HepG2 (cell line): Measurements from ENCODE around the gene TAS2R4. TPM values are rescaled to one million over a fixed set of nuclear protein-coding genes. Genes with fewer than 3 reads are reported as not detected.

ENCODE experiments used
- ASH2L ChIP-seq: fragments of 300-600, 200-600 bp; sonication (generic); IDR thresholded peaks from 2 replicates; pipeline ENCODE4 v1.7.0; 2017; ENCODE audit warnings: low read depth, mild to moderate bottlenecking, moderate library complexity, mixed read lengths, low read length; ENCODE audit not compliant: insufficient read length
- CHD4 ChIP-seq: fragments of 200-600 bp; sonication (generic); IDR thresholded peaks from 2 replicates; pipeline ENCODE4 v1.7.0; 2017; ENCODE audit warnings: mild to moderate bottlenecking, low read length, borderline replicate concordance
- RXRB ChIP-seq: IDR thresholded peaks from 2 replicates; pipeline ENCODE4 v1.6.1; 2016; ENCODE audit warnings: borderline replicate concordance, missing genetic modification reagents, missing compliant biosample characterization
- SALL1 ChIP-seq: sonication (generic); formaldehyde crosslinking; IDR thresholded peaks from 2 replicates; pipeline ENCODE4 v1.8.0; 2022; ENCODE audit warnings: mild to moderate bottlenecking, missing genetic modification reagents
- SP1 ChIP-seq, 2 experiments: fragments of 450-650 bp in 1 of 2; sonication (generic) in 1 of 2; formaldehyde crosslinking in 1 of 2; IDR thresholded peaks; 2 replicates each; pipeline versions ENCODE4 v1.4.0 to v1.6.1; 2016 to 2020; ENCODE audit warnings: missing genetic modification reagents in 1 of 2
- ZBTB1 ChIP-seq: sonication (generic); formaldehyde crosslinking; IDR thresholded peaks from 2 replicates; pipeline ENCODE4 v1.4.0; 2020; ENCODE audit warnings: missing genetic modification reagents, borderline replicate concordance
- ZNF616 ChIP-seq: sonication (generic); formaldehyde crosslinking; IDR thresholded peaks from 2 replicates; pipeline ENCODE4 v1.5.0; 2020; ENCODE audit warnings: low read depth, mild to moderate bottlenecking, missing genetic modification reagents
- ZSCAN21 ChIP-seq: sonication (generic); formaldehyde crosslinking; IDR thresholded peaks from 2 replicates; pipeline ENCODE4 v1.8.0; 2022; ENCODE audit warnings: mild to moderate bottlenecking, missing genetic modification reagents, moderate library complexity, borderline replicate concordance
- polyA plus RNA-seq, 8 experiments: library from polyadenylated mRNA; depleted of rRNA in 3 of 8; stranded (reverse) in 7 of 8; unstranded in 1 of 8; fragments of >200 nt; fragmentation: Illumina TruSeq in 4 of 8; extraction: Trizol in 4 of 8; gene quantifications; 2 replicates each; pipeline versions ENCODE4 v1.2.1 to v1.2.3, GENCODE V29; 2011 to 2016; ENCODE audit warnings: low read depth in 4 of 8, missing spikeins in 1 of 8, mixed read lengths in 1 of 8; ENCODE audit not compliant: insufficient read depth in 1 of 8
- total RNA-seq, 5 experiments: library from RNA; depleted of rRNA; stranded (reverse); fragments of >200 nt; fragmentation: Illumina TruSeq; extraction: Trizol; gene quantifications; 2 replicates each; pipeline ENCODE4 v1.2.3, GENCODE V29; 2016; ENCODE audit warnings: low read depth in 1 of 5
- TF ChIP-seq, protein P1 (sequence below): sonication (generic); formaldehyde crosslinking; IDR thresholded peaks from 2 replicates; pipeline ENCODE4 v1.4.0; 2020; ENCODE audit warnings: missing genetic modification reagents
- TF ChIP-seq, protein P2 (sequence below): sonication (generic); formaldehyde crosslinking; IDR thresholded peaks from 2 replicates; pipeline ENCODE4 v1.4.0; 2020; ENCODE audit warnings: mild to moderate bottlenecking, missing genetic modification reagents
- TF ChIP-seq, protein P3 (sequence below): sonication (generic); formaldehyde crosslinking; IDR thresholded peaks from 2 replicates; pipeline ENCODE4 v1.5.0; 2020; ENCODE audit warnings: missing genetic modification reagents
- TF ChIP-seq, protein P4 (sequence below): sonication (generic); formaldehyde crosslinking; IDR thresholded peaks from 2 replicates; pipeline ENCODE4 v1.5.1; 2020; ENCODE audit warnings: mild to moderate bottlenecking, missing genetic modification reagents, moderate library complexity
- TF ChIP-seq, protein P5 (sequence below): sonication (generic); formaldehyde crosslinking; IDR thresholded peaks from 2 replicates; pipeline ENCODE4 v1.9.0; 2021; ENCODE audit warnings: missing genetic modification reagents, mild to moderate bottlenecking, borderline replicate concordance
- TF ChIP-seq, protein P6 (sequence below): sonication (generic); formaldehyde crosslinking; IDR thresholded peaks from 2 replicates; pipeline ENCODE4 v1.4.0; 2020; ENCODE audit warnings: missing genetic modification reagents, borderline replicate concordance

Gene TAS2R4
- total and polyA plus RNA-seq, 2 of the 13 experiments (the other 11 are each of a cell fraction or from before 2014, with no cell fraction given), result 0.71 to 0.80 TPM

DNA sequence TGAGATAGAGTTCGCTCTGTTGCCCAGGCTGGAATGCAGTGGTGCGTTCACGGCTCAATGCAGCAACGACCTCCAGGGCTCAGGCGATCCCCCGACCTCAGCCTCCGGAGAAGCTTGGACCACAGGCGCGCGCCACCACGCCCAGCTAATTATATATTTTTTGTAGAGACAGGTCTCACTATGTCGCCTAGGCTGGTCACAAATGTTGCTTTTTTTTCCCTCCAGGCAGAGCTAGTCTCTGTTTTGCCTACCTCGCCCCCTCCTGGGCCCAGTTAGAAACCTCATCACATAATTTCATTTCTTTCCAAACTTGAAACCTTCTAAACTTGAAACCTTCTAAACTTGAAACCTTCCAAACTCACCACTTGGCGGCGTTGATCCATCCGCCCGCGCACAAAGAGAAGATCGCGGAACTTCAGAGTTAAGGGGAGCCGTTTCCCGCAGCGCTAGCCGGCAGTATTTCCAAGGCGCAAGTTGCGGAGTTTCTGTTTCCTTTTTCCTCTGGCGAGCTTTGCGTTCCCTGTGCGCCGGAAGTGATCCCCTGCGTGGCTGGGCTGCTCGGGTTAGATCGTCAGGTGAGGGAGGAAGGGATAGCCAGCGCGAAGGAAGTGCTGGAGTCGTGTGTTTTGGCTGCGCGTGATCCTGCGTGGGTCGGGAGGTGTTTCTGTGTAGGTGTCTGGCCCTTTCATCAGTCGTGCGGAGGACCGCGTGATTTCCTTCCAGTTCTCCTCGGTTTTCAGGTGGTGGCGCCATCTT is 38.5 kb upstream of the TAS2R4 start, which contains the start of gene SSBP1 (continued):
- peak; percentile 99 for TF ChIP-seq ASH2L
- TF ChIP-seq RXRB (CRISPR knock-in tag), result peak; percentile 87
- TF ChIP-seq, protein P1, sequence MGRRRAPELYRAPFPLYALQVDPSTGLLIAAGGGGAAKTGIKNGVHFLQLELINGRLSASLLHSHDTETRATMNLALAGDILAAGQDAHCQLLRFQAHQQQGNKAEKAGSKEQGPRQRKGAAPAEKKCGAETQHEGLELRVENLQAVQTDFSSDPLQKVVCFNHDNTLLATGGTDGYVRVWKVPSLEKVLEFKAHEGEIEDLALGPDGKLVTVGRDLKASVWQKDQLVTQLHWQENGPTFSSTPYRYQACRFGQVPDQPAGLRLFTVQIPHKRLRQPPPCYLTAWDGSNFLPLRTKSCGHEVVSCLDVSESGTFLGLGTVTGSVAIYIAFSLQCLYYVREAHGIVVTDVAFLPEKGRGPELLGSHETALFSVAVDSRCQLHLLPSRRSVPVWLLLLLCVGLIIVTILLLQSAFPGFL (CRISPR knock-in tag), result no peak
- TF ChIP-seq, protein P2, sequence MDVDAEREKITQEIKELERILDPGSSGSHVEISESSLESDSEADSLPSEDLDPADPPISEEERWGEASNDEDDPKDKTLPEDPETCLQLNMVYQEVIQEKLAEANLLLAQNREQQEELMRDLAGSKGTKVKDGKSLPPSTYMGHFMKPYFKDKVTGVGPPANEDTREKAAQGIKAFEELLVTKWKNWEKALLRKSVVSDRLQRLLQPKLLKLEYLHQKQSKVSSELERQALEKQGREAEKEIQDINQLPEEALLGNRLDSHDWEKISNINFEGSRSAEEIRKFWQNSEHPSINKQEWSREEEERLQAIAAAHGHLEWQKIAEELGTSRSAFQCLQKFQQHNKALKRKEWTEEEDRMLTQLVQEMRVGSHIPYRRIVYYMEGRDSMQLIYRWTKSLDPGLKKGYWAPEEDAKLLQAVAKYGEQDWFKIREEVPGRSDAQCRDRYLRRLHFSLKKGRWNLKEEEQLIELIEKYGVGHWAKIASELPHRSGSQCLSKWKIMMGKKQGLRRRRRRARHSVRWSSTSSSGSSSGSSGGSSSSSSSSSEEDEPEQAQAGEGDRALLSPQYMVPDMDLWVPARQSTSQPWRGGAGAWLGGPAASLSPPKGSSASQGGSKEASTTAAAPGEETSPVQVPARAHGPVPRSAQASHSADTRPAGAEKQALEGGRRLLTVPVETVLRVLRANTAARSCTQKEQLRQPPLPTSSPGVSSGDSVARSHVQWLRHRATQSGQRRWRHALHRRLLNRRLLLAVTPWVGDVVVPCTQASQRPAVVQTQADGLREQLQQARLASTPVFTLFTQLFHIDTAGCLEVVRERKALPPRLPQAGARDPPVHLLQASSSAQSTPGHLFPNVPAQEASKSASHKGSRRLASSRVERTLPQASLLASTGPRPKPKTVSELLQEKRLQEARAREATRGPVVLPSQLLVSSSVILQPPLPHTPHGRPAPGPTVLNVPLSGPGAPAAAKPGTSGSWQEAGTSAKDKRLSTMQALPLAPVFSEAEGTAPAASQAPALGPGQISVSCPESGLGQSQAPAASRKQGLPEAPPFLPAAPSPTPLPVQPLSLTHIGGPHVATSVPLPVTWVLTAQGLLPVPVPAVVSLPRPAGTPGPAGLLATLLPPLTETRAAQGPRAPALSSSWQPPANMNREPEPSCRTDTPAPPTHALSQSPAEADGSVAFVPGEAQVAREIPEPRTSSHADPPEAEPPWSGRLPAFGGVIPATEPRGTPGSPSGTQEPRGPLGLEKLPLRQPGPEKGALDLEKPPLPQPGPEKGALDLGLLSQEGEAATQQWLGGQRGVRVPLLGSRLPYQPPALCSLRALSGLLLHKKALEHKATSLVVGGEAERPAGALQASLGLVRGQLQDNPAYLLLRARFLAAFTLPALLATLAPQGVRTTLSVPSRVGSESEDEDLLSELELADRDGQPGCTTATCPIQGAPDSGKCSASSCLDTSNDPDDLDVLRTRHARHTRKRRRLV (CRISPR knock-in tag), result 0 out of 2 replicates have a peak, but pooled peaks have one; percentile 53
- no peak for TF ChIP-seq SP1 (IDR thresholded peaks at IDR 0.05)
- TF ChIP-seq SP1 (CRISPR knock-in tag; IDR thresholded peaks at IDR 0.05), result peak; percentile 82; the same call in 1 of the 2 replicates
- no peak for TF ChIP-seq CHD4
- peak; percentile 30; the same call in 1 of the 2 replicates for TF ChIP-seq ZBTB1 (CRISPR knock-in tag)
- TF ChIP-seq, protein P3, sequence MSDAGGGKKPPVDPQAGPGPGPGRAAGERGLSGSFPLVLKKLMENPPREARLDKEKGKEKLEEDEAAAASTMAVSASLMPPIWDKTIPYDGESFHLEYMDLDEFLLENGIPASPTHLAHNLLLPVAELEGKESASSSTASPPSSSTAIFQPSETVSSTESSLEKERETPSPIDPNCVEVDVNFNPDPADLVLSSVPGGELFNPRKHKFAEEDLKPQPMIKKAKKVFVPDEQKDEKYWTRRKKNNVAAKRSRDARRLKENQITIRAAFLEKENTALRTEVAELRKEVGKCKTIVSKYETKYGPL (CRISPR knock-in tag), result no peak
- peak; percentile 91 for TF ChIP-seq SALL1
- TF ChIP-seq ZSCAN21 (CRISPR knock-in tag), result peak; percentile 25; the same call in 1 of the 2 replicates
- TF ChIP-seq ZNF616, result no peak
- TF ChIP-seq, protein P4, sequence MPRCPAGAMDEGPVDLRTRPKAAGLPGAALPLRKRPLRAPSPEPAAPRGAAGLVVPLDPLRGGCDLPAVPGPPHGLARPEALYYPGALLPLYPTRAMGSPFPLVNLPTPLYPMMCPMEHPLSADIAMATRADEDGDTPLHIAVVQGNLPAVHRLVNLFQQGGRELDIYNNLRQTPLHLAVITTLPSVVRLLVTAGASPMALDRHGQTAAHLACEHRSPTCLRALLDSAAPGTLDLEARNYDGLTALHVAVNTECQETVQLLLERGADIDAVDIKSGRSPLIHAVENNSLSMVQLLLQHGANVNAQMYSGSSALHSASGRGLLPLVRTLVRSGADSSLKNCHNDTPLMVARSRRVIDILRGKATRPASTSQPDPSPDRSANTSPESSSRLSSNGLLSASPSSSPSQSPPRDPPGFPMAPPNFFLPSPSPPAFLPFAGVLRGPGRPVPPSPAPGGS (CRISPR knock-in tag), result 0 out of 2 replicates have a peak, but pooled peaks have one; percentile 40
- TF ChIP-seq, protein P5, sequence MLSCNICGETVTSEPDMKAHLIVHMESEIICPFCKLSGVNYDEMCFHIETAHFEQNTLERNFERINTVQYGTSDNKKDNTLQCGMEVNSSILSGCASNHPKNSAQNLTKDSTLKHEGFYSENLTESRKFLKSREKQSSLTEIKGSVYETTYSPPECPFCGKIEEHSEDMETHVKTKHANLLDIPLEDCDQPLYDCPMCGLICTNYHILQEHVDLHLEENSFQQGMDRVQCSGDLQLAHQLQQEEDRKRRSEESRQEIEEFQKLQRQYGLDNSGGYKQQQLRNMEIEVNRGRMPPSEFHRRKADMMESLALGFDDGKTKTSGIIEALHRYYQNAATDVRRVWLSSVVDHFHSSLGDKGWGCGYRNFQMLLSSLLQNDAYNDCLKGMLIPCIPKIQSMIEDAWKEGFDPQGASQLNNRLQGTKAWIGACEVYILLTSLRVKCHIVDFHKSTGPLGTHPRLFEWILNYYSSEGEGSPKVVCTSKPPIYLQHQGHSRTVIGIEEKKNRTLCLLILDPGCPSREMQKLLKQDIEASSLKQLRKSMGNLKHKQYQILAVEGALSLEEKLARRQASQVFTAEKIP (CRISPR knock-in tag), result no peak
- TF ChIP-seq, protein P6, sequence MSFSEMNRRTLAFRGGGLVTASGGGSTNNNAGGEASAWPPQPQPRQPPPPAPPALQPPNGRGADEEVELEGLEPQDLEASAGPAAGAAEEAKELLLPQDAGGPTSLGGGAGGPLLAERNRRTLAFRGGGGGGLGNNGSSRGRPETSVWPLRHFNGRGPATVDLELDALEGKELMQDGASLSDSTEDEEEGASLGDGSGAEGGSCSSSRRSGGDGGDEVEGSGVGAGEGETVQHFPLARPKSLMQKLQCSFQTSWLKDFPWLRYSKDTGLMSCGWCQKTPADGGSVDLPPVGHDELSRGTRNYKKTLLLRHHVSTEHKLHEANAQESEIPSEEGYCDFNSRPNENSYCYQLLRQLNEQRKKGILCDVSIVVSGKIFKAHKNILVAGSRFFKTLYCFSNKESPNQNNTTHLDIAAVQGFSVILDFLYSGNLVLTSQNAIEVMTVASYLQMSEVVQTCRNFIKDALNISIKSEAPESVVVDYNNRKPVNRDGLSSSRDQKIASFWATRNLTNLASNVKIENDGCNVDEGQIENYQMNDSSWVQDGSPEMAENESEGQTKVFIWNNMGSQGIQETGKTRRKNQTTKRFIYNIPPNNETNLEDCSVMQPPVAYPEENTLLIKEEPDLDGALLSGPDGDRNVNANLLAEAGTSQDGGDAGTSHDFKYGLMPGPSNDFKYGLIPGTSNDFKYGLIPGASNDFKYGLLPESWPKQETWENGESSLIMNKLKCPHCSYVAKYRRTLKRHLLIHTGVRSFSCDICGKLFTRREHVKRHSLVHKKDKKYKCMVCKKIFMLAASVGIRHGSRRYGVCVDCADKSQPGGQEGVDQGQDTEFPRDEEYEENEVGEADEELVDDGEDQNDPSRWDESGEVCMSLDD (CRISPR knock-in tag), result no peak
